ENCODE data around the gene RABGEF1. TPM values are rescaled to one million over a fixed set of nuclear protein-coding genes. Genes with fewer than 3 reads are reported as not detected.
"Not testable (repeated sequence)": the region's sequence is repeated elsewhere in the genome, so short reads cannot be mapped to it uniquely, and the experiment has no call there.

Gene RABGEF1
- total and polyA plus RNA-seq, 5 donors, result 7.7 to 19.0 (median 16.5) TPM

GRCh38 chr7:66837661-66838060 lies 97.1 kb downstream of the RABGEF1 start:
- H3K27me3 ChIP-seq (ENCODE audit: control insufficient read depth, insufficient read depth), result no peaks in the 10 kb centered on the region
- no peaks in the 10 kb centered on the region for H3K9me3 ChIP-seq (ENCODE audit: control insufficient read depth, low read length)
- H3K27ac ChIP-seq (ENCODE audit: low read length), result no peak overlapping the region
- WGBS, result 91% methylated on average over 9 of the region's 9 CpGs
- ATAC-seq, result no peak
- no peak for DNase-seq
- intact Hi-C loops (cut with DNase I), result no loop called here
- no peak overlapping the region for H3K4me3 ChIP-seq (ENCODE audit: low read length)
- no peaks in the 10 kb centered on the region for H3K4me1 ChIP-seq (ENCODE audit: control insufficient read depth, insufficient read depth, low read length)

- DNase-seq, result no peak
- intact Hi-C loops (cut with DNase I), result no loop called here
- 82% methylated on average over 8 of the region's 8 CpGs for WGBS
Measured at GRCh38 chr7:66839814-66840213, 99.3 kb downstream of the RABGEF1 start.

GRCh38 chr7:66840316-66840715 lies 99.8 kb downstream of the RABGEF1 start:
- no peak overlapping the region for H3K4me3 ChIP-seq (ENCODE audit: low read length)
- H3K9me3 ChIP-seq (ENCODE audit: control insufficient read depth, low read length), result no peaks in the 10 kb centered on the region
- ATAC-seq (no peak), DNase-seq (no peak)
- H3K4me1 ChIP-seq (ENCODE audit: control insufficient read depth, insufficient read depth, low read length), result peaks cover 2% of the 10 kb centered on the region
- intact Hi-C loops (cut with DNase I), result no loop called here
- no peaks in the 10 kb centered on the region for H3K27me3 ChIP-seq (ENCODE audit: control insufficient read depth, insufficient read depth)
- WGBS, result 94% methylated on average over 5 of the region's 5 CpGs
- no peak overlapping the region for H3K27ac ChIP-seq (ENCODE audit: low read length)

More at GRCh38 chr7:66839814-66840213, 99.3 kb downstream of the RABGEF1 start:
- ATAC-seq, result no peak
- Histone ChIP-seq H3K4me3 (ENCODE audit: low read length) (no peak overlapping the region), H3K9me3 (ENCODE audit: control insufficient read depth, low read length) (no peaks in the 10 kb centered on the region), H3K27me3 (ENCODE audit: control insufficient read depth, insufficient read depth) (no peaks in the 10 kb centered on the region), H3K4me1 (ENCODE audit: control insufficient read depth, insufficient read depth, low read length) (peaks cover 2% of the 10 kb centered on the region), H3K27ac (ENCODE audit: low read length) (no peak overlapping the region)

GRCh38 chr7:66841898-66842297 lies 101.4 kb downstream of the RABGEF1 start:
- Histone ChIP-seq H3K27ac (ENCODE audit: low read length) (no peak overlapping the region), H3K9me3 (ENCODE audit: control insufficient read depth, low read length) (no peaks in the 10 kb centered on the region), H3K4me1 (ENCODE audit: control insufficient read depth, insufficient read depth, low read length) (peaks cover 5% of the 10 kb centered on the region), H3K27me3 (ENCODE audit: control insufficient read depth, insufficient read depth) (no peaks in the 10 kb centered on the region), H3K4me3 (ENCODE audit: low read length) (no peak overlapping the region)
- DNase-seq (no peak), ATAC-seq (no peak)
- intact Hi-C loops (cut with DNase I), result no loop called here
- 93% methylated on average over 5 of the region's 5 CpGs for WGBS

GRCh38 chr7:66843492-66843891 lies 103.0 kb downstream of the RABGEF1 start:
- DNase-seq, result peak in 1 of 3 donors; percentile 50
- H3K4me3 ChIP-seq (ENCODE audit: low read length); H3K27me3 ChIP-seq (ENCODE audit: control insufficient read depth, insufficient read depth); intact Hi-C loops (cut with DNase I); H3K9me3 ChIP-seq (ENCODE audit: control insufficient read depth, low read length); H3K4me1 ChIP-seq (ENCODE audit: control insufficient read depth, insufficient read depth, low read length); ATAC-seq; H3K27ac ChIP-seq (ENCODE audit: low read length): not testable (repeated sequence)
- 71% methylated on average over 7 of the region's 7 CpGs for WGBS

- WGBS, result under 1% methylated on average over 61 of the region's 61 CpGs
- peaks cover 5% of the 10 kb centered on the region for H3K4me1 ChIP-seq (ENCODE audit: control insufficient read depth, insufficient read depth, low read length)
- H3K9me3 ChIP-seq (ENCODE audit: control insufficient read depth, low read length), result no peaks in the 10 kb centered on the region
- DNase-seq, result peak; percentile 98 to 100 (median 99)
- peak overlapping the region; percentile 70 for H3K4me3 ChIP-seq (ENCODE audit: low read length)
- H3K27me3 ChIP-seq (ENCODE audit: control insufficient read depth, insufficient read depth), result no peaks in the 10 kb centered on the region
- H3K27ac ChIP-seq (ENCODE audit: low read length), result peak overlapping the region; percentile 97
- intact Hi-C loops (cut with DNase I), result no loop called here
- peak; percentile 99 for ATAC-seq
Measured at GRCh38 chr7:66844552-66845378, 104.2 kb downstream of the RABGEF1 start.

GRCh38 chr7:66845379-66846095 lies 105.0 kb downstream of the RABGEF1 start:
- DNase-seq (peak in 1 of 3 donors; percentile 50), ATAC-seq (no peak)
- H3K4me1 ChIP-seq (ENCODE audit: control insufficient read depth, insufficient read depth, low read length), result peaks cover 5% of the 10 kb centered on the region
- 62% methylated on average over 19 of the region's 19 CpGs for WGBS
- intact Hi-C loops (cut with DNase I), result no loop called here
- no peaks in the 10 kb centered on the region for H3K9me3 ChIP-seq (ENCODE audit: control insufficient read depth, low read length)
- H3K4me3 ChIP-seq (ENCODE audit: low read length), result peak overlapping the region; percentile 70
- no peaks in the 10 kb centered on the region for H3K27me3 ChIP-seq (ENCODE audit: control insufficient read depth, insufficient read depth)
- H3K27ac ChIP-seq (ENCODE audit: low read length), result peak overlapping the region; percentile 94

- H3K4me1 ChIP-seq (ENCODE audit: control insufficient read depth, insufficient read depth, low read length); H3K27me3 ChIP-seq (ENCODE audit: control insufficient read depth, insufficient read depth); ATAC-seq; H3K4me3 ChIP-seq (ENCODE audit: low read length); H3K9me3 ChIP-seq (ENCODE audit: control insufficient read depth, low read length); H3K27ac ChIP-seq (ENCODE audit: low read length); DNase-seq; intact Hi-C loops (cut with DNase I): not testable (repeated sequence)
- WGBS, result 93% methylated on average over 4 of the region's 4 CpGs
Measured at GRCh38 chr7:66846096-66846445, 105.5 kb downstream of the RABGEF1 start.

- intact Hi-C loops (cut with DNase I); H3K27me3 ChIP-seq (ENCODE audit: control insufficient read depth, insufficient read depth); H3K4me3 ChIP-seq (ENCODE audit: low read length); H3K4me1 ChIP-seq (ENCODE audit: control insufficient read depth, insufficient read depth, low read length); H3K27ac ChIP-seq (ENCODE audit: low read length); DNase-seq; ATAC-seq; H3K9me3 ChIP-seq (ENCODE audit: control insufficient read depth, low read length): not testable (repeated sequence)
- 19% methylated on average over 1 of the region's 2 CpGs for WGBS
Measured at GRCh38 chr7:66847523-66847855, 107.0 kb downstream of the RABGEF1 start.

GRCh38 chr7:66847879-66848790 lies 107.6 kb downstream of the RABGEF1 start:
- no peak overlapping the region for H3K27ac ChIP-seq (ENCODE audit: low read length)
- DNase-seq (no peak), ATAC-seq (no peak)
- intact Hi-C loops (cut with DNase I), result no loop called here
- H3K4me1 ChIP-seq (ENCODE audit: control insufficient read depth, insufficient read depth, low read length), result peaks cover 5% of the 10 kb centered on the region
- H3K27me3 ChIP-seq (ENCODE audit: control insufficient read depth, insufficient read depth), result no peaks in the 10 kb centered on the region
- H3K9me3 ChIP-seq (ENCODE audit: control insufficient read depth, low read length), result no peaks in the 10 kb centered on the region
- no peak overlapping the region for H3K4me3 ChIP-seq (ENCODE audit: low read length)
- WGBS, result 64% methylated on average over 9 of the region's 9 CpGs

GRCh38 chr7:66859339-66859738 lies 118.8 kb downstream of the RABGEF1 start:
- Histone ChIP-seq H3K9me3 (ENCODE audit: control insufficient read depth, low read length) (no peaks in the 10 kb centered on the region), H3K4me1 (ENCODE audit: control insufficient read depth, insufficient read depth, low read length) (no peaks in the 10 kb centered on the region), H3K27ac (ENCODE audit: low read length) (peak overlapping the region; percentile 69), H3K4me3 (ENCODE audit: low read length) (no peak overlapping the region), H3K27me3 (ENCODE audit: control insufficient read depth, insufficient read depth) (no peaks in the 10 kb centered on the region)
- intact Hi-C loops (cut with DNase I), result no loop called here
- DNase-seq, result no peak
- 90% methylated on average over 1 of the region's 1 CpG for WGBS
- ATAC-seq, result no peak

Measured in right cardiac atrium (tissue), 5 donors.